ENCODE data around the gene SLC25A46.
A peak's percentile ranks its signal among the peaks of the same experiment; 100 is the strongest.

Gene SLC25A46

GRCh38 chr5:110768138-110768860 lies 29.5 kb downstream of the SLC25A46 start (continued):
- TF ChIP-seq ZBTB49 (tag by site-specific recombination; IDR thresholded peaks at IDR 0.05; ENCODE audit: low read depth) (no peak), ZNF792 (tag by site-specific recombination; IDR thresholded peaks at IDR 0.05) (no peak)
- TF ChIP-seq, protein P1, sequence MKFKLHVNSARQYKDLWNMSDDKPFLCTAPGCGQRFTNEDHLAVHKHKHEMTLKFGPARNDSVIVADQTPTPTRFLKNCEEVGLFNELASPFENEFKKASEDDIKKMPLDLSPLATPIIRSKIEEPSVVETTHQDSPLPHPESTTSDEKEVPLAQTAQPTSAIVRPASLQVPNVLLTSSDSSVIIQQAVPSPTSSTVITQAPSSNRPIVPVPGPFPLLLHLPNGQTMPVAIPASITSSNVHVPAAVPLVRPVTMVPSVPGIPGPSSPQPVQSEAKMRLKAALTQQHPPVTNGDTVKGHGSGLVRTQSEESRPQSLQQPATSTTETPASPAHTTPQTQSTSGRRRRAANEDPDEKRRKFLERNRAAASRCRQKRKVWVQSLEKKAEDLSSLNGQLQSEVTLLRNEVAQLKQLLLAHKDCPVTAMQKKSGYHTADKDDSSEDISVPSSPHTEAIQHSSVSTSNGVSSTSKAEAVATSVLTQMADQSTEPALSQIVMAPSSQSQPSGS (tag by site-specific recombination; IDR thresholded peaks at IDR 0.05; ENCODE audit: low read depth): no peak

DNA sequence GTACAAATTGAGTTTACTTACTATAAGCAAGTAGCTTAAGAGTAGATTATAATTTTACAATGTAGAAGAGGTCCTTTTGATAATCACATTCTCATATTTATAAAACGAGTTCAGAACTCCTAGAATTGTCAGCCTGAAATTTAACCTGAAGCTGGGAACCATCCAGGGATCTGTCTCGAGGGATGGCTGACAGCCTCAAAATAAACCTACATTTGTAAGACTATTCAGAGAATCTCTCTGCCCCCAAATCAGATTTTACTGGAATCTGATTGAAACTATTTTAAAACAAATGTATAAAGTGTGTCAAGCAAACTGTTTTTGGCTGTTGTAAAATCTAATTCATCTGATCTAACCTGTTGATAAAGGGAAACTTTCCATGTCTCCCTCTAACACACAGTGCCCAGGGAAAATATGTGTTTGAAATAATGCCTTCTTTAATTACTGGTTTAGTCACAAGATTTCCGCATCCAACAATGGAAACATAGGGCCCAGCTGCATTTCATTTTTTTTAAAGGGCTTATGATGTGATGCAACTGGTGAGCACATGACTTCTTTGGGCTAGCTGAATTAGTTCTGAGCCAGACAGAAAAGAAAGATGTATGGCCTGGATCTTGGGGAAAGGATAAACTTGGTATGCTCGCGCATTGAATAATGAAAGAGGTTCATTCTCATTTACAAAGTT lies 30.3 kb downstream of the SLC25A46 start:
- ChIA-PET CTCF (interaction anchor here (0.5 to 0.6 kb wide), 2 partner anchors 16 to 1681 kb away, joined by 3 read pairs; no protein-coding TSS in a partner anchor), POLR2A (no interaction called here)
- Histone ChIP-seq H3K9me3 (ENCODE audit: control insufficient read depth, insufficient read depth, low read depth, low read length) (no peaks in the 10 kb centered on the region), H3K36me3 (ENCODE audit: control insufficient read depth in 2 of 2, insufficient read depth in 1 of 2, low read length in 2 of 2) (peaks cover 0 to 3% of the 10 kb centered on the region in 2 experiments; a peak in 1 of 3 replicates), H3K4me1 (ENCODE audit: control insufficient read depth, insufficient read depth, low read length) (no peaks in the 10 kb centered on the region), H3K27ac (ENCODE audit: extremely low read depth, low read depth, low read length) (no peak overlapping the region), H3K4me3 (ENCODE audit: low read depth, low read length) (no peak overlapping the region)
- TF ChIP-seq SCRT2 (tag by site-specific recombination; IDR thresholded peaks at IDR 0.05) (0 out of 2 replicates have a peak, but pooled peaks have one; percentile 37), ZNF596 (tag by site-specific recombination; IDR thresholded peaks at IDR 0.05) (no peak)

GRCh38 chr5:110770286-110770685 lies 31.5 kb downstream of the SLC25A46 start:
- ChIA-PET CTCF (no interaction called here), POLR2A (no interaction called here)
- H3K4me3 ChIP-seq (ENCODE audit: low read depth, low read length): no peak overlapping the region
- no peaks in the 10 kb centered on the region for H3K4me1 ChIP-seq (ENCODE audit: control insufficient read depth, insufficient read depth, low read length)
- no peak for TF ChIP-seq EGR2 (tag by site-specific recombination; IDR thresholded peaks at IDR 0.05; ENCODE audit: low read depth)
- no peak for TF ChIP-seq ZNF76 (tag by site-specific recombination; IDR thresholded peaks at IDR 0.05; ENCODE audit: borderline replicate concordance, low read depth)
- TF ChIP-seq ZNF280C (tag by site-specific recombination; IDR thresholded peaks at IDR 0.05): no peak
- TF ChIP-seq PRDM1 (tag by site-specific recombination; IDR thresholded peaks at IDR 0.05): no peak
- no peak for TF ChIP-seq ZNF202 (tag by site-specific recombination; IDR thresholded peaks at IDR 0.05; ENCODE audit: borderline replicate concordance)
- no peak for TF ChIP-seq ZNF433 (tag by site-specific recombination; IDR thresholded peaks at IDR 0.05; ENCODE audit: low read depth)
- TF ChIP-seq ZNF677 (tag by site-specific recombination; IDR thresholded peaks at IDR 0.05): no peak
- TF ChIP-seq ZNF426 (tag by site-specific recombination; IDR thresholded peaks at IDR 0.05): no peak
- TF ChIP-seq ZNF416 (tag by site-specific recombination; IDR thresholded peaks at IDR 0.05): no peak
- no peak for TF ChIP-seq GFI1B (tag by site-specific recombination; IDR thresholded peaks at IDR 0.05)
- TF ChIP-seq GLI2 (tag by site-specific recombination; IDR thresholded peaks at IDR 0.05; ENCODE audit: borderline replicate concordance, low read depth): no peak
- no peak for TF ChIP-seq ZNF768 (tag by site-specific recombination; IDR thresholded peaks at IDR 0.05)
- no peak for TF ChIP-seq ZBTB49 (tag by site-specific recombination; IDR thresholded peaks at IDR 0.05; ENCODE audit: low read depth)
- no peak for TF ChIP-seq ZNF292 (tag by site-specific recombination; IDR thresholded peaks at IDR 0.05; ENCODE audit: borderline replicate concordance, low read depth)
- TF ChIP-seq ZNF335 (tag by site-specific recombination; conservative IDR thresholded peaks at IDR 0.05): no peak
- no peak for TF ChIP-seq ZNF707 (tag by site-specific recombination; IDR thresholded peaks at IDR 0.05)
- no peak overlapping the region for H3K27ac ChIP-seq (ENCODE audit: extremely low read depth, low read depth, low read length)
- no peaks in the 10 kb centered on the region for H3K36me3 ChIP-seq (ENCODE audit: control insufficient read depth in 2 of 2, insufficient read depth in 1 of 2, low read length in 2 of 2)
- no peaks in the 10 kb centered on the region for H3K9me3 ChIP-seq (ENCODE audit: control insufficient read depth, insufficient read depth, low read depth, low read length)

Data from HEK293 (cell line).